ENCODE measurements around the gene EIF4EBP2. TPM values are rescaled to one million over a fixed set of nuclear protein-coding genes. Genes with fewer than 3 reads are reported as not detected.

The EIF4EBP2 gene
- total RNA-seq, 1 donor from 2014 or later: 39.7 TPM

GRCh38 chr10:70425096-70425495, 21.2 kb downstream of the EIF4EBP2 start:
- Histone ChIP-seq H3K27me3 (ENCODE audit: control insufficient read depth in 3 of 3, insufficient read depth in 3 of 3, low read length in 3 of 3) (no peaks in the 10 kb centered on the region), H3K9ac (ENCODE audit: low read depth in 1 of 3, low read length in 3 of 3) (no peak overlapping the region), H3K9me3 (ENCODE audit: control insufficient read depth in 3 of 3, low read length in 3 of 3) (no peaks in the 10 kb centered on the region), H3K27ac (ENCODE audit: low read depth, low read length) (no peak overlapping the region), H3K4me1 (ENCODE audit: control insufficient read depth in 3 of 3, insufficient read depth in 3 of 3, low read length in 3 of 3) (peaks cover 55 to 64% (median 59%) of the 10 kb centered on the region in 3 donors), H3K4me3 (ENCODE audit: low read length in 3 of 3) (no peak overlapping the region), H3K36me3 (ENCODE audit: control insufficient read depth in 3 of 3, insufficient read depth in 3 of 3, low read length in 3 of 3) (peaks cover 28 to 58% (median 44%) of the 10 kb centered on the region in 3 donors)

- Histone ChIP-seq H3K27me3 (ENCODE audit: control insufficient read depth in 3 of 3, insufficient read depth in 3 of 3, low read length in 3 of 3) (no peaks in the 10 kb centered on the region), H3K4me3 (ENCODE audit: low read length in 3 of 3) (no peak overlapping the region), H3K27ac (ENCODE audit: low read depth, low read length) (peak overlapping the region; percentile 8), H3K9me3 (ENCODE audit: control insufficient read depth in 3 of 3, low read length in 3 of 3) (no peaks in the 10 kb centered on the region), H3K9ac (ENCODE audit: low read depth in 1 of 3, low read length in 3 of 3) (no peak overlapping the region), H3K36me3 (ENCODE audit: control insufficient read depth in 3 of 3, insufficient read depth in 3 of 3, low read length in 3 of 3) (peaks cover 19 to 43% (median 32%) of the 10 kb centered on the region in 3 donors), H3K4me1 (ENCODE audit: control insufficient read depth in 3 of 3, insufficient read depth in 3 of 3, low read length in 3 of 3) (peaks cover 72 to 81% (median 76%) of the 10 kb centered on the region in 3 donors)
These were observed 22.9 kb downstream of the EIF4EBP2 start for GRCh38 chr10:70426823-70427222.

- Histone ChIP-seq H3K27ac (ENCODE audit: low read depth, low read length) (peak overlapping the region; percentile 93), H3K9me3 (ENCODE audit: control insufficient read depth in 3 of 3, low read length in 3 of 3) (no peaks in the 10 kb centered on the region), H3K9ac (ENCODE audit: low read depth in 1 of 3, low read length in 3 of 3) (peak overlapping the region in 2 of 3 donors; percentile 12 to 46), H3K4me3 (ENCODE audit: low read length in 3 of 3) (peak overlapping the region; percentile 3 to 16 (median 6)), H3K27me3 (ENCODE audit: control insufficient read depth in 3 of 3, insufficient read depth in 3 of 3, low read length in 3 of 3) (no peaks in the 10 kb centered on the region), H3K36me3 (ENCODE audit: control insufficient read depth in 3 of 3, insufficient read depth in 3 of 3, low read length in 3 of 3) (peaks cover 5 to 12% (median 8%) of the 10 kb centered on the region in 3 donors), H3K4me1 (ENCODE audit: control insufficient read depth in 3 of 3, insufficient read depth in 3 of 3, low read length in 3 of 3) (peaks cover 62 to 78% (median 74%) of the 10 kb centered on the region in 3 donors)
These were observed 26.8 kb downstream of the EIF4EBP2 start for GRCh38 chr10:70430493-70431445.

- peak overlapping the region; percentile 93 for H3K27ac ChIP-seq (ENCODE audit: low read depth, low read length)
- H3K27me3 ChIP-seq (ENCODE audit: control insufficient read depth in 3 of 3, insufficient read depth in 3 of 3, low read length in 3 of 3): no peaks in the 10 kb centered on the region
- H3K9ac ChIP-seq (ENCODE audit: low read depth in 1 of 3, low read length in 3 of 3): no peak overlapping the region
- H3K4me3 ChIP-seq (ENCODE audit: low read length in 3 of 3): no peak overlapping the region
- H3K36me3 ChIP-seq (ENCODE audit: control insufficient read depth in 3 of 3, insufficient read depth in 3 of 3, low read length in 3 of 3): peaks cover 3 to 5% (median 4%) of the 10 kb centered on the region in 3 donors
- H3K9me3 ChIP-seq (ENCODE audit: control insufficient read depth in 3 of 3, low read length in 3 of 3): no peaks in the 10 kb centered on the region
- H3K4me1 ChIP-seq (ENCODE audit: control insufficient read depth in 3 of 3, insufficient read depth in 3 of 3, low read length in 3 of 3): peaks cover 54 to 67% (median 67%) of the 10 kb centered on the region in 3 donors
These were observed 28.2 kb downstream of the EIF4EBP2 start for GRCh38 chr10:70432101-70432500.

- peak overlapping the region in 1 of 3 donors; percentile 40 for H3K9ac ChIP-seq (ENCODE audit: low read depth in 1 of 3, low read length in 3 of 3)
- no peak overlapping the region for H3K4me3 ChIP-seq (ENCODE audit: low read length in 3 of 3)
- H3K9me3 ChIP-seq (ENCODE audit: control insufficient read depth in 3 of 3, low read length in 3 of 3): no peaks in the 10 kb centered on the region
- peaks cover 3 to 5% (median 3%) of the 10 kb centered on the region in 3 donors for H3K36me3 ChIP-seq (ENCODE audit: control insufficient read depth in 3 of 3, insufficient read depth in 3 of 3, low read length in 3 of 3)
- no peaks in the 10 kb centered on the region for H3K27me3 ChIP-seq (ENCODE audit: control insufficient read depth in 3 of 3, insufficient read depth in 3 of 3, low read length in 3 of 3)
- peak overlapping the region; percentile 18 for H3K27ac ChIP-seq (ENCODE audit: low read depth, low read length)
- peaks cover 49 to 62% (median 60%) of the 10 kb centered on the region in 3 donors for H3K4me1 ChIP-seq (ENCODE audit: control insufficient read depth in 3 of 3, insufficient read depth in 3 of 3, low read length in 3 of 3)
These were observed 28.8 kb downstream of the EIF4EBP2 start for GRCh38 chr10:70432561-70433263.

- H3K36me3 ChIP-seq (ENCODE audit: control insufficient read depth in 3 of 3, insufficient read depth in 3 of 3, low read length in 3 of 3): peaks cover 0 to 3% (median 2%) of the 10 kb centered on the region in 3 donors
- peaks cover 39 to 54% (median 50%) of the 10 kb centered on the region in 3 donors for H3K4me1 ChIP-seq (ENCODE audit: control insufficient read depth in 3 of 3, insufficient read depth in 3 of 3, low read length in 3 of 3)
- no peaks in the 10 kb centered on the region for H3K27me3 ChIP-seq (ENCODE audit: control insufficient read depth in 3 of 3, insufficient read depth in 3 of 3, low read length in 3 of 3)
- no peak overlapping the region for H3K4me3 ChIP-seq (ENCODE audit: low read length in 3 of 3)
- no peak overlapping the region for H3K9ac ChIP-seq (ENCODE audit: low read depth in 1 of 3, low read length in 3 of 3)
- H3K9me3 ChIP-seq (ENCODE audit: control insufficient read depth in 3 of 3, low read length in 3 of 3): no peaks in the 10 kb centered on the region
- H3K27ac ChIP-seq (ENCODE audit: low read depth, low read length): no peak overlapping the region
These were observed 29.8 kb downstream of the EIF4EBP2 start for GRCh38 chr10:70433581-70434280.

GRCh38 chr10:70435241-70436085, 31.5 kb downstream of the EIF4EBP2 start:
- H3K9ac ChIP-seq (ENCODE audit: low read depth in 1 of 3, low read length in 3 of 3): no peak overlapping the region
- no peaks in the 10 kb centered on the region for H3K36me3 ChIP-seq (ENCODE audit: control insufficient read depth in 3 of 3, insufficient read depth in 3 of 3, low read length in 3 of 3)
- no peak overlapping the region for H3K4me3 ChIP-seq (ENCODE audit: low read length in 3 of 3)
- peaks cover 3 to 11% (median 6%) of the 10 kb centered on the region in 3 donors for H3K27me3 ChIP-seq (ENCODE audit: control insufficient read depth in 3 of 3, insufficient read depth in 3 of 3, low read length in 3 of 3)
- peaks cover 28 to 42% (median 38%) of the 10 kb centered on the region in 3 donors for H3K4me1 ChIP-seq (ENCODE audit: control insufficient read depth in 3 of 3, insufficient read depth in 3 of 3, low read length in 3 of 3)
- H3K9me3 ChIP-seq (ENCODE audit: control insufficient read depth in 3 of 3, low read length in 3 of 3): no peaks in the 10 kb centered on the region
- peak overlapping the region; percentile 47 for H3K27ac ChIP-seq (ENCODE audit: low read depth, low read length)

GRCh38 chr10:70437721-70438120, 33.8 kb downstream of the EIF4EBP2 start:
- Histone ChIP-seq H3K36me3 (ENCODE audit: control insufficient read depth in 3 of 3, insufficient read depth in 3 of 3, low read length in 3 of 3) (no peaks in the 10 kb centered on the region), H3K9ac (ENCODE audit: low read depth in 1 of 3, low read length in 3 of 3) (no peak overlapping the region), H3K4me1 (ENCODE audit: control insufficient read depth in 3 of 3, insufficient read depth in 3 of 3, low read length in 3 of 3) (peaks cover 13 to 26% (median 24%) of the 10 kb centered on the region in 3 donors), H3K4me3 (ENCODE audit: low read length in 3 of 3) (no peak overlapping the region), H3K27ac (ENCODE audit: low read depth, low read length) (no peak overlapping the region), H3K27me3 (ENCODE audit: control insufficient read depth in 3 of 3, insufficient read depth in 3 of 3, low read length in 3 of 3) (peaks cover 20 to 34% (median 25%) of the 10 kb centered on the region in 3 donors), H3K9me3 (ENCODE audit: control insufficient read depth in 3 of 3, low read length in 3 of 3) (no peaks in the 10 kb centered on the region)

Data from skeletal muscle tissue (tissue), 4 donors.